Peyer's patch (tissue), 4 donors: Measurements from ENCODE around the gene LTBP4.

ENCODE experiments used
- POLR2A ChIP-seq, 2 donors: fragments of 450-650 bp; IDR thresholded peaks; one replicate each; pipeline ENCODE4 v1.5.1; 2017; ENCODE audit warnings: antibody characterized with exemption in 2 of 2, mild to moderate bottlenecking in 2 of 2, moderate library complexity in 2 of 2
- TF ChIP-seq, protein P1 (sequence below), 6 experiments: fragments of 450-650 bp in 4 of 6; fragments of 200-600 bp in 2 of 6; sonication (generic) in 1 of 6; IDR thresholded peaks; one replicate each; pipeline ENCODE4 v1.5.1; 2017 to 2019; ENCODE audit warnings: antibody characterized with exemption in 6 of 6, mild to moderate bottlenecking in 3 of 6, moderate library complexity in 1 of 6

DNA sequence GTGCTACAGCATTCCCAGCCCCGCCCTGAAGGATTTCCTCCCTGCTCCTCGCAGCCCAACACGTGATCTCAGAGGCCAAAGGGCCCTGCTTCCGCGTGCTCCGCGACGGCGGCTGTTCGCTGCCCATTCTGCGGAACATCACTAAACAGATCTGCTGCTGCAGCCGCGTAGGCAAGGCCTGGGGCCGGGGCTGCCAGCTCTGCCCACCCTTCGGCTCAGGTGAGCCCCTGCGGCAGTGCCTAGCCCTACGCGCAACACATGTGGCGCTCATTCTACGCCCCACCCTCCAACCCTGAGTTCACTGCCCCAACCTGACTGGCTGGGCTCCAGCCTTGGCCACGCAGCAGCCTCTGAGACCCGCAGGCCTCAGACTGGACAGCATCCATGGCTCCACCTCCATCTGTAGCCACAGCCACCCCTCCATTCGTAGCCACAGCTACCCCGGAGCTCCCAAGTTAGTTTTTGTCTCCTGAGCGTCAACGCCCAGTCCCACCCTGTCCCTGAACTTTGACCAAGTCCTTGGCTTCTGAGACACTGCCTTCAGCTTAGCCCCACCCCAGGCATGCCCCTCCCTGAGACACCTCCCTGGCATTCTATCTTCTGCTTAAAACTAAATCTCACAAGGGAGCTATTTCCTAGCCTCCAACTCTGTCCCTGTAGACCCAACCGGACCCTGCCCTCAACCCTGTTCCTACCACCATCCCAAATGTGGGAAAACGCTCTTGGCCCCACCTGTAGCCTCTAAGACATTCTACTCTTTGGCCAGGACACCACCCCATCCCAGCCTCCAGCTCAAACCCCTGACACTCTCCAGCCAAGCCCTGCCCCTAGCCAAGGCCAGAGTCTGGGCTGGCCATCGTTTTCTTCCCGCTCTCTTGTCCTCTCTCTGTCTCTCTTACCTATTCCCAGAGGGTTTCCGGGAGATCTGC is 6.4 kb downstream of the LTBP4 start:
- TF ChIP-seq, protein P1, sequence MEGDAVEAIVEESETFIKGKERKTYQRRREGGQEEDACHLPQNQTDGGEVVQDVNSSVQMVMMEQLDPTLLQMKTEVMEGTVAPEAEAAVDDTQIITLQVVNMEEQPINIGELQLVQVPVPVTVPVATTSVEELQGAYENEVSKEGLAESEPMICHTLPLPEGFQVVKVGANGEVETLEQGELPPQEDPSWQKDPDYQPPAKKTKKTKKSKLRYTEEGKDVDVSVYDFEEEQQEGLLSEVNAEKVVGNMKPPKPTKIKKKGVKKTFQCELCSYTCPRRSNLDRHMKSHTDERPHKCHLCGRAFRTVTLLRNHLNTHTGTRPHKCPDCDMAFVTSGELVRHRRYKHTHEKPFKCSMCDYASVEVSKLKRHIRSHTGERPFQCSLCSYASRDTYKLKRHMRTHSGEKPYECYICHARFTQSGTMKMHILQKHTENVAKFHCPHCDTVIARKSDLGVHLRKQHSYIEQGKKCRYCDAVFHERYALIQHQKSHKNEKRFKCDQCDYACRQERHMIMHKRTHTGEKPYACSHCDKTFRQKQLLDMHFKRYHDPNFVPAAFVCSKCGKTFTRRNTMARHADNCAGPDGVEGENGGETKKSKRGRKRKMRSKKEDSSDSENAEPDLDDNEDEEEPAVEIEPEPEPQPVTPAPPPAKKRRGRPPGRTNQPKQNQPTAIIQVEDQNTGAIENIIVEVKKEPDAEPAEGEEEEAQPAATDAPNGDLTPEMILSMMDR (IDR thresholded peaks at IDR 0.05), result no peak
- TF ChIP-seq POLR2A (IDR thresholded peaks at IDR 0.05), result no peak
